Muscle of leg (tissue), 9 donors: ENCODE results near the gene TBC1D2. TPM values are rescaled to one million over a fixed set of nuclear protein-coding genes. Genes with fewer than 3 reads are reported as not detected.

Experiments
- polyA plus RNA-seq, 8 donors: library from polyadenylated mRNA; unstranded; fragments of 120-200 nt; gene quantifications; one replicate each; pipeline versions ENCODE4 v1.2.1 to v1.2.3, GENCODE V29; 2013; ENCODE audit warnings: inconsistent platforms in 1 of 8, low replicate concordance in 1 of 8; ENCODE audit not compliant: insufficient read length in 8 of 8, insufficient read depth in 1 of 8
- total RNA-seq: library from RNA; stranded (reverse); fragments of 120-200 nt; gene quantifications from one replicate; pipeline ENCODE4 v1.2.4, GENCODE V29; 2013

The TBC1D2 gene
- total and polyA plus RNA-seq, 9 donors, result 1.0 to 5.0 (median 2.0) TPM

Other genes with a start within 250 kb of the TBC1D2 start
- 46.3 TPM for gene NANS, start 198.9 kb downstream of the TBC1D2 start, total RNA-seq
- gene NANS, start 198.9 kb downstream of the TBC1D2 start, polyA plus RNA-seq, result 10 to 100 TPM; 30.4 to 42.0 (median 35.1) TPM
- 0.40 TPM for gene TRIM14, start 136.4 kb downstream of the TBC1D2 start, total RNA-seq
- 1 to 10 TPM in 6 of 8 donors, under 1 TPM in 2; 0.82 to 3.4 (median 1.1) TPM for gene TRIM14, start 136.4 kb downstream of the TBC1D2 start, polyA plus RNA-seq
- gene CORO2A, start 63.0 kb downstream of the TBC1D2 start, total RNA-seq, result 0.13 TPM
- 1 to 10 TPM in 2 of 8 donors, under 1 TPM in 6; 0.20 to 1.9 (median 0.43) TPM for gene CORO2A, start 63.0 kb downstream of the TBC1D2 start, polyA plus RNA-seq